Stimulated activated naive B cell treated with anti-CD40 and anti-IgM and Interleukin-4, amounts not matched to agents 10 μg/mL and 1 μg/mL and 100 μg/mL, for 72 hours (primary cell): Measurements from ENCODE around the gene FERMT1.

Source experiments
- ATAC-seq, 2 donors: fragments of 150-1000 bp; cut with Tn5 transposase; replicated peaks; 2 replicates each; pipeline ENCODE4 v1.10.0; 2021; ENCODE audit warnings: moderate library complexity in 1 of 2
- DNase-seq: peaks from one replicate; pipeline ENCODE4 v3.0.0; 2021
- H3K27ac Mint-ChIP-seq: one replicate; pipeline ENCODE4 v1.8.0; 2022; ENCODE audit warnings: mild to moderate bottlenecking, mixed read lengths
- H3K27me3 Mint-ChIP-seq, 2 donors: one replicate each; pipeline ENCODE4 v1.8.0; 2022; ENCODE audit warnings: mixed read lengths in 2 of 2
- H3K36me3 Mint-ChIP-seq, 2 donors: one replicate each; pipeline ENCODE4 v1.8.0; 2022; ENCODE audit warnings: mixed read lengths in 2 of 2, mild to moderate bottlenecking in 1 of 2
- H3K4me1 Mint-ChIP-seq, 2 donors: one replicate each; pipeline ENCODE4 v1.8.0; 2022; ENCODE audit warnings: mixed read lengths in 2 of 2, mild to moderate bottlenecking in 1 of 2
- H3K4me3 Mint-ChIP-seq, 2 donors: one replicate each; pipeline ENCODE4 v1.8.0; 2022; ENCODE audit warnings: mild to moderate bottlenecking in 2 of 2, mixed read lengths in 2 of 2, moderate library complexity in 1 of 2
- H3K9me3 Mint-ChIP-seq, 2 donors: one replicate each; pipeline ENCODE4 v1.8.0; 2022; ENCODE audit warnings: mixed read lengths in 2 of 2, mild to moderate bottlenecking in 1 of 2

The FERMT1 gene

GRCh38 chr20:6103301-6103700, 19.5 kb downstream of the FERMT1 start:
- no peak overlapping the region for H3K27ac Mint-ChIP-seq
- H3K9me3 Mint-ChIP-seq, result no peaks in the 10 kb centered on the region
- no peaks in the 10 kb centered on the region for H3K4me1 Mint-ChIP-seq
- H3K4me3 Mint-ChIP-seq, result no peak overlapping the region
- DNase-seq, result no peak
- no peaks in the 10 kb centered on the region for H3K36me3 Mint-ChIP-seq
- no peaks in the 10 kb centered on the region for H3K27me3 Mint-ChIP-seq
- no peak for ATAC-seq

GRCh38 chr20:6101346-6101745, 21.5 kb downstream of the FERMT1 start:
- Mint-ChIP-seq H3K27ac (no peak overlapping the region), H3K36me3 (no peaks in the 10 kb centered on the region), H3K4me3 (no peak overlapping the region), H3K9me3 (no peaks in the 10 kb centered on the region), H3K4me1 (no peaks in the 10 kb centered on the region), H3K27me3 (no peaks in the 10 kb centered on the region)
- DNase-seq, result no peak
- no peak for ATAC-seq

GRCh38 chr20:6100246-6100645, 22.6 kb downstream of the FERMT1 start:
- Mint-ChIP-seq H3K9me3 (no peaks in the 10 kb centered on the region), H3K27me3 (no peaks in the 10 kb centered on the region), H3K27ac (no peak overlapping the region), H3K36me3 (no peaks in the 10 kb centered on the region), H3K4me1 (no peaks in the 10 kb centered on the region), H3K4me3 (no peak overlapping the region)
- no peak for ATAC-seq
- DNase-seq, result no peak

GRCh38 chr20:6099819-6100218, 23.0 kb downstream of the FERMT1 start:
- no peaks in the 10 kb centered on the region for H3K4me1 Mint-ChIP-seq
- H3K4me3 Mint-ChIP-seq, result no peak overlapping the region
- H3K36me3 Mint-ChIP-seq, result no peaks in the 10 kb centered on the region
- ATAC-seq (no peak), DNase-seq (no peak)
- H3K9me3 Mint-ChIP-seq, result no peaks in the 10 kb centered on the region
- H3K27ac Mint-ChIP-seq, result no peak overlapping the region
- no peaks in the 10 kb centered on the region for H3K27me3 Mint-ChIP-seq

GRCh38 chr20:6095409-6095808, 27.4 kb downstream of the FERMT1 start:
- Mint-ChIP-seq H3K9me3 (no peaks in the 10 kb centered on the region), H3K27me3 (no peaks in the 10 kb centered on the region), H3K4me3 (no peak overlapping the region), H3K4me1 (peaks cover 7 to 9% of the 10 kb centered on the region in 2 donors), H3K36me3 (no peaks in the 10 kb centered on the region), H3K27ac (no peak overlapping the region)
- DNase-seq, result no peak
- no peak for ATAC-seq

GRCh38 chr20:6094565-6094964, 28.3 kb downstream of the FERMT1 start:
- Mint-ChIP-seq H3K9me3 (no peaks in the 10 kb centered on the region), H3K4me3 (no peak overlapping the region), H3K36me3 (no peaks in the 10 kb centered on the region), H3K27me3 (no peaks in the 10 kb centered on the region), H3K27ac (no peak overlapping the region), H3K4me1 (peaks cover 7 to 9% of the 10 kb centered on the region in 2 donors)
- DNase-seq (no peak), ATAC-seq (no peak)

GRCh38 chr20:6094063-6094462, 28.8 kb downstream of the FERMT1 start:
- Mint-ChIP-seq H3K9me3 (no peaks in the 10 kb centered on the region), H3K4me3 (no peak overlapping the region), H3K36me3 (no peaks in the 10 kb centered on the region), H3K27me3 (no peaks in the 10 kb centered on the region), H3K27ac (no peak overlapping the region), H3K4me1 (peaks cover 7 to 9% of the 10 kb centered on the region in 2 donors)
- peak; percentile 12 to 39 for ATAC-seq
- DNase-seq, result no peak

GRCh38 chr20:6091661-6092060, 31.2 kb downstream of the FERMT1 start:
- Mint-ChIP-seq H3K4me1 (peaks cover 7 to 9% of the 10 kb centered on the region in 2 donors), H3K27ac (no peak overlapping the region), H3K36me3 (no peaks in the 10 kb centered on the region), H3K9me3 (peaks cover 4 to 6% of the 10 kb centered on the region in 2 donors), H3K4me3 (no peak overlapping the region), H3K27me3 (no peaks in the 10 kb centered on the region)
- ATAC-seq (no peak), DNase-seq (no peak)

GRCh38 chr20:6086868-6087267, 36.0 kb downstream of the FERMT1 start:
- no peak for DNase-seq
- H3K4me3 Mint-ChIP-seq, result no peak overlapping the region
- no peaks in the 10 kb centered on the region for H3K27me3 Mint-ChIP-seq
- H3K36me3 Mint-ChIP-seq, result no peaks in the 10 kb centered on the region
- no peaks in the 10 kb centered on the region for H3K4me1 Mint-ChIP-seq
- ATAC-seq, result no peak
- peaks cover 7 to 8% of the 10 kb centered on the region in 2 donors for H3K9me3 Mint-ChIP-seq
- no peak overlapping the region for H3K27ac Mint-ChIP-seq

GRCh38 chr20:6083926-6084325, 38.9 kb downstream of the FERMT1 start:
- Mint-ChIP-seq H3K27ac (no peak overlapping the region), H3K4me1 (no peaks in the 10 kb centered on the region), H3K4me3 (no peak overlapping the region), H3K9me3 (peaks cover 7 to 8% of the 10 kb centered on the region in 2 donors), H3K36me3 (no peaks in the 10 kb centered on the region), H3K27me3 (no peaks in the 10 kb centered on the region)
- DNase-seq (no peak), ATAC-seq (no peak)

GRCh38 chr20:6081236-6081635, 41.6 kb downstream of the FERMT1 start:
- no peak overlapping the region for H3K27ac Mint-ChIP-seq
- no peaks in the 10 kb centered on the region for H3K4me1 Mint-ChIP-seq
- H3K9me3 Mint-ChIP-seq, result no peaks in the 10 kb centered on the region
- DNase-seq (no peak), ATAC-seq (no peak)
- no peak overlapping the region for H3K4me3 Mint-ChIP-seq
- H3K27me3 Mint-ChIP-seq, result no peaks in the 10 kb centered on the region
- no peaks in the 10 kb centered on the region for H3K36me3 Mint-ChIP-seq

- Mint-ChIP-seq H3K36me3 (no peaks in the 10 kb centered on the region), H3K27me3 (peaks cover 0 to 3% of the 10 kb centered on the region in 2 donors), H3K4me1 (no peaks in the 10 kb centered on the region), H3K9me3 (no peaks in the 10 kb centered on the region), H3K27ac (no peak overlapping the region), H3K4me3 (no peak overlapping the region)
- ATAC-seq (no peak), DNase-seq (no peak)
Measured at GRCh38 chr20:6079016-6079415, 43.8 kb downstream of the FERMT1 start.

- DNase-seq (no peak), ATAC-seq (peak in 1 of 2 donors; percentile 31)
- Mint-ChIP-seq H3K36me3 (no peaks in the 10 kb centered on the region), H3K9me3 (no peaks in the 10 kb centered on the region), H3K4me3 (no peak overlapping the region), H3K27me3 (peaks cover 0 to 4% of the 10 kb centered on the region in 2 donors), H3K4me1 (no peaks in the 10 kb centered on the region), H3K27ac (peak overlapping the region; percentile 56)
Measured at GRCh38 chr20:6075428-6076219, 47.2 kb downstream of the FERMT1 start.

GRCh38 chr20:6074784-6075183, 48.0 kb downstream of the FERMT1 start:
- peaks cover 0 to 4% of the 10 kb centered on the region in 2 donors for H3K27me3 Mint-ChIP-seq
- no peaks in the 10 kb centered on the region for H3K9me3 Mint-ChIP-seq
- H3K27ac Mint-ChIP-seq, result no peak overlapping the region
- ATAC-seq, result no peak
- no peaks in the 10 kb centered on the region for H3K36me3 Mint-ChIP-seq
- no peak overlapping the region for H3K4me3 Mint-ChIP-seq
- H3K4me1 Mint-ChIP-seq, result no peaks in the 10 kb centered on the region
- DNase-seq, result no peak

GRCh38 chr20:6074145-6074561, 48.7 kb downstream of the FERMT1 start:
- Mint-ChIP-seq H3K4me1 (no peaks in the 10 kb centered on the region), H3K4me3 (no peak overlapping the region), H3K9me3 (no peaks in the 10 kb centered on the region), H3K27ac (no peak overlapping the region), H3K36me3 (no peaks in the 10 kb centered on the region), H3K27me3 (peaks cover 0 to 4% of the 10 kb centered on the region in 2 donors)
- ATAC-seq (peak in 1 of 2 donors; percentile 79), DNase-seq (no peak)
